Fibroblast of lung (primary cell): Measurements from ENCODE around the gene HTR5A. TPM values are rescaled to one million over a fixed set of nuclear protein-coding genes. Genes with fewer than 3 reads are reported as not detected.

Source experiments
- DNase-seq, 2 donors: peaks; one replicate each; pipeline versions ENCODE4 v3.0.0 to v3.0.0-alpha.2; 2010; ENCODE audit warnings: low read depth in 2 of 2
- H2AFZ ChIP-seq: 2 replicates; pipeline ENCODE4 v1.5.1; 2012; ENCODE audit warnings: low read length, control low read depth, inconsistent platforms
- H3K27ac ChIP-seq: 2 replicates; pipeline ENCODE4 v1.5.1; 2011; ENCODE audit warnings: low read length, control low read depth; ENCODE audit not compliant: insufficient read depth
- H3K27me3 ChIP-seq: 2 replicates; pipeline ENCODE4 v1.5.1; 2011; ENCODE audit warnings: mild to moderate bottlenecking, low read length; ENCODE audit not compliant: control insufficient read depth, insufficient read depth
- H3K36me3 ChIP-seq: 2 replicates; pipeline ENCODE4 v1.5.1; 2011; ENCODE audit warnings: low read length; ENCODE audit not compliant: control insufficient read depth, insufficient read depth
- H3K4me1 ChIP-seq: 2 replicates; pipeline ENCODE4 v1.5.1; 2011; ENCODE audit warnings: low read length; ENCODE audit not compliant: control insufficient read depth, insufficient read depth; ENCODE audit errors: extremely low read depth
- H3K4me2 ChIP-seq: 2 replicates; pipeline ENCODE4 v1.5.1; 2011; ENCODE audit warnings: low read length, control low read depth; ENCODE audit not compliant: insufficient read depth; ENCODE audit errors: extremely low read depth
- H3K4me3 ChIP-seq, 4 experiments: fragments of 200-600 bp in 1 of 4; sonication (generic) in 1 of 4; replicated peaks in 1 of 4; 2 replicates each; pipeline ENCODE4 v1.5.1; 2011 to 2016; ENCODE audit warnings: low read length in 4 of 4, low read depth in 3 of 4, mild to moderate bottlenecking in 3 of 4, control low read depth in 2 of 4, inconsistent platforms in 1 of 4, mixed read lengths in 1 of 4; ENCODE audit not compliant: insufficient read depth in 1 of 4; ENCODE audit errors: control extremely low read depth in 1 of 4
- H3K79me2 ChIP-seq: 2 replicates; pipeline ENCODE4 v1.5.1; 2012; ENCODE audit warnings: mild to moderate bottlenecking, low read length, inconsistent platforms; ENCODE audit not compliant: control insufficient read depth, insufficient read depth
- H3K9ac ChIP-seq: 2 replicates; pipeline ENCODE4 v1.5.1; 2011; ENCODE audit warnings: mild to moderate bottlenecking, low read length, control low read depth; ENCODE audit not compliant: insufficient read depth
- H3K9me3 ChIP-seq: 2 replicates; pipeline ENCODE4 v1.5.1; 2012; ENCODE audit warnings: low read depth, low read length; ENCODE audit not compliant: control insufficient read depth, insufficient read depth
- H4K20me1 ChIP-seq: 2 replicates; pipeline ENCODE4 v1.5.1; 2011; ENCODE audit warnings: low read length; ENCODE audit not compliant: control insufficient read depth, insufficient read depth; ENCODE audit errors: extremely low read depth
- EZH2 ChIP-seq: IDR thresholded peaks from 2 replicates; pipeline ENCODE4 v1.5.1; 2012; ENCODE audit warnings: low read length, control low read depth, mild to moderate bottlenecking; ENCODE audit errors: missing control alignments
- polyA plus RNA-seq, 2 donors: library from polyadenylated mRNA; depleted of rRNA in 1 of 2; stranded (reverse) in 1 of 2; unstranded in 1 of 2; fragments of >200 nt; gene quantifications; 2 replicates each; pipeline ENCODE4 v1.2.1, GENCODE V29; 2011 to 2012; ENCODE audit warnings: missing spikeins in 1 of 2
- total RNA-seq: library from RNA; depleted of rRNA; stranded (reverse); fragments of >200 nt; gene quantifications from 2 replicates; pipeline ENCODE4 v1.2.1, GENCODE V29; 2014
- TF ChIP-seq, protein P1 (sequence below), 2 donors: IDR thresholded peaks in 1 of 2; conservative IDR thresholded peaks in 1 of 2; 1 replicate in 1 of 2; 2 replicates in 1 of 2; pipeline ENCODE4 v1.5.1; 2011 to 2012; ENCODE audit warnings: low read length in 2 of 2, control low read depth in 1 of 2, inconsistent platforms in 1 of 2, low read depth in 1 of 2, mild to moderate bottlenecking in 1 of 2

Gene HTR5A
- total and polyA plus RNA-seq, 2 donors (not counting 1 experiment from before 2014, with no cell fraction given): not detected

DNA sequence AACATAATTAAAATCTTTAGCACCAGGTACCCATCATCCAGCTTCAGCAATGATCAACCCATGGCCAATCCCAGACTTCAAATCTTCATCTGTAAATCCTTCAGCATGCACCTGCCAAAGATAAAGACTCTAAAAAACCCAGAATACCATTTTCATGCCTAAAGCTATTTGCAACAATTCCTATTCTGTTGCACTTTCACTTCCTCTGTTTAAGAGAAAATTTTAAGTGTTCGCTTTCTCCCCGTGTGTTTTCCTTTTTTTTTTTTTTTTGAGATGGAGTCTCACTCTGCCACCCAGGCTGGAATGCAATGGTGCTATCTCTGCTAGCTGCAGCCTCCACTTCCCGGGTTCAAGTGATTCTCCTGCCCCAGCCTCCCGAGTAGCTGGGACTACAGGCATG is 31.8 kb upstream of the HTR5A start:
- H3K79me2 ChIP-seq: no peaks in the 10 kb centered on the region
- TF ChIP-seq EZH2: no peak
- TF ChIP-seq, protein P1, sequence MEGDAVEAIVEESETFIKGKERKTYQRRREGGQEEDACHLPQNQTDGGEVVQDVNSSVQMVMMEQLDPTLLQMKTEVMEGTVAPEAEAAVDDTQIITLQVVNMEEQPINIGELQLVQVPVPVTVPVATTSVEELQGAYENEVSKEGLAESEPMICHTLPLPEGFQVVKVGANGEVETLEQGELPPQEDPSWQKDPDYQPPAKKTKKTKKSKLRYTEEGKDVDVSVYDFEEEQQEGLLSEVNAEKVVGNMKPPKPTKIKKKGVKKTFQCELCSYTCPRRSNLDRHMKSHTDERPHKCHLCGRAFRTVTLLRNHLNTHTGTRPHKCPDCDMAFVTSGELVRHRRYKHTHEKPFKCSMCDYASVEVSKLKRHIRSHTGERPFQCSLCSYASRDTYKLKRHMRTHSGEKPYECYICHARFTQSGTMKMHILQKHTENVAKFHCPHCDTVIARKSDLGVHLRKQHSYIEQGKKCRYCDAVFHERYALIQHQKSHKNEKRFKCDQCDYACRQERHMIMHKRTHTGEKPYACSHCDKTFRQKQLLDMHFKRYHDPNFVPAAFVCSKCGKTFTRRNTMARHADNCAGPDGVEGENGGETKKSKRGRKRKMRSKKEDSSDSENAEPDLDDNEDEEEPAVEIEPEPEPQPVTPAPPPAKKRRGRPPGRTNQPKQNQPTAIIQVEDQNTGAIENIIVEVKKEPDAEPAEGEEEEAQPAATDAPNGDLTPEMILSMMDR (conservative IDR thresholded peaks at IDR 0.05 in 1 of 2, IDR thresholded peaks at IDR 0.05 in 1 of 2; ENCODE audit: low read depth in 1 of 2, low read length in 2 of 2): no peak

DNA sequence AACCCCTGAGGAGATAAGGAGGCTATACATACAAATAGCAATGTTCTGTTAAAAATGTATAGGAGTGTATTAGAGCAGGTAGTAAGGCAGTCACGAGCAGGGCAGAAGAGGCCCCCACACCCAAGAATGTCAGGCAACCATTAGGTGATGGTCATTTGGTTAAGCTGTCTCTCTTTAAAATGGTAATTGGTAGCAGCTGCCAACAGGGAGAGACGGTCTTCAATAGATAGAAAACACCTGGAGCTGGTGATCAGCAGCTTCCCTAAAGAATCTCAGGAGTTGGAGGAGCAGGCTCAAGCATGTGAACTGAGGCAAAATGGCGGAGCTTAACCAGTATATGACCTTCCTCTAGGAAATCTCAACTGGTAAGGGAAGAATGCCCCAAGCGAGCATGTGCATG is 26.4 kb upstream of the HTR5A start:
- Histone ChIP-seq H3K9ac (no peak overlapping the region), H3K79me2 (no peaks in the 10 kb centered on the region), H3K9me3 (no peaks in the 10 kb centered on the region), H4K20me1 (no peaks in the 10 kb centered on the region), H3K4me3 (no peak overlapping the region), H3K27me3 (no peaks in the 10 kb centered on the region), H3K4me1 (no peaks in the 10 kb centered on the region), H2AFZ (no peak overlapping the region), H3K36me3 (no peaks in the 10 kb centered on the region), H3K27ac (no peak overlapping the region), H3K4me2 (no peak overlapping the region)
- no peak for DNase-seq
- TF ChIP-seq EZH2: no peak

More for the DNA sequence above, 31.8 kb upstream of the HTR5A start:
- H2AFZ ChIP-seq: no peak overlapping the region
- no peaks in the 10 kb centered on the region for H3K4me1 ChIP-seq
- H3K9ac ChIP-seq: no peak overlapping the region
- no peak overlapping the region for H3K4me3 ChIP-seq
- no peak overlapping the region for H3K4me2 ChIP-seq
- no peak for DNase-seq
- H4K20me1 ChIP-seq: no peaks in the 10 kb centered on the region
- H3K27ac ChIP-seq: no peak overlapping the region
- no peaks in the 10 kb centered on the region for H3K9me3 ChIP-seq
- no peaks in the 10 kb centered on the region for H3K36me3 ChIP-seq
- no peaks in the 10 kb centered on the region for H3K27me3 ChIP-seq

DNA sequence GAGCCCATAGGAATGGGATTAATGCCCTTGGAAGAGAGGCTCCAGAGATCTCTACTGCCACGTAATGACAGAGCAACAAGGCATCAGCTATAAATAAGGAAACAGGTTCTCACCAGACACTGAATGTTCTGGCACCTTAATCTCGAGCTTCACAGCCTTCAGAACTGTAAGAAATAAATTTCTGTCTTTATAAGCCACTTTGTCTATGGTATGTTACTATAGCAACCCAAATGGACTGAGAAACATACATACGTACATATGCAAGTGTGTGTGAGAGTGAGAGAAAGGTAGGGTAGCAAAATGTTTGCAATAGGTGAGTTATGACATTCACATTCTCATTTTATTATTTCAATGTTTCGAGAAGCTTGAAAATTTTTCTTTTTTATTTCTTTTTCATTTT is 22.1 kb upstream of the HTR5A start:
- no peak overlapping the region for H3K4me2 ChIP-seq
- H4K20me1 ChIP-seq: no peaks in the 10 kb centered on the region
- H3K4me1 ChIP-seq: no peaks in the 10 kb centered on the region
- H3K9me3 ChIP-seq: no peaks in the 10 kb centered on the region
- H3K27me3 ChIP-seq: no peaks in the 10 kb centered on the region
- H3K27ac ChIP-seq: no peak overlapping the region
- no peak overlapping the region for H3K9ac ChIP-seq
- no peak for TF ChIP-seq EZH2
- TF ChIP-seq, protein P1 (conservative IDR thresholded peaks at IDR 0.05 in 1 of 2, IDR thresholded peaks at IDR 0.05 in 1 of 2; ENCODE audit: low read depth in 1 of 2, low read length in 2 of 2): no peak
- H3K79me2 ChIP-seq: no peaks in the 10 kb centered on the region
- no peak for DNase-seq
- no peak overlapping the region for H3K4me3 ChIP-seq
- H2AFZ ChIP-seq: no peak overlapping the region
- no peaks in the 10 kb centered on the region for H3K36me3 ChIP-seq
